Activated CD4-positive, alpha-beta T cell treated with anti-CD3 and anti-CD28 coated beads, Interleukin-2, amount 10 ng/mL, durations not matched to agents 24 days and 14 days (primary cell): ENCODE results near the gene GOT1. TPM values are rescaled to one million over a fixed set of nuclear protein-coding genes. Genes with fewer than 3 reads are reported as not detected.

Source experiments
- DNase-seq: peaks from one replicate; pipeline ENCODE4 v3.0.0; 2022
- H3K27ac Mint-ChIP-seq: one replicate; pipeline ENCODE4 v1.8.0; 2022; ENCODE audit warnings: mild to moderate bottlenecking, mixed read lengths
- H3K27me3 Mint-ChIP-seq: one replicate; pipeline ENCODE4 v1.8.0; 2022; ENCODE audit warnings: mixed read lengths
- H3K36me3 Mint-ChIP-seq: one replicate; pipeline ENCODE4 v1.8.0; 2022; ENCODE audit warnings: low read depth, mild to moderate bottlenecking, mixed read lengths
- H3K4me1 Mint-ChIP-seq: one replicate; pipeline ENCODE4 v1.8.0; 2021; ENCODE audit warnings: mixed read lengths
- H3K4me3 Mint-ChIP-seq: one replicate; pipeline ENCODE4 v1.8.0; 2022; ENCODE audit warnings: mild to moderate bottlenecking, moderate library complexity, mixed read lengths
- H3K9me3 Mint-ChIP-seq: one replicate; pipeline ENCODE4 v1.8.0; 2021; ENCODE audit warnings: mixed read lengths
- intact Hi-C: fragments of 100-400 bp; cut with micrococcal nuclease; formaldehyde crosslinking; loops from one replicate; pipeline ENCODE4 v1.15.1; 2023
- total RNA-seq: library from RNA; stranded (reverse); gene quantifications from 2 replicates; pipeline ENCODE4 v1.2.3, GENCODE V29; 2022

GOT1 gene
- total RNA-seq, 1 donor from 2014 or later = 37.2 TPM

DNA sequence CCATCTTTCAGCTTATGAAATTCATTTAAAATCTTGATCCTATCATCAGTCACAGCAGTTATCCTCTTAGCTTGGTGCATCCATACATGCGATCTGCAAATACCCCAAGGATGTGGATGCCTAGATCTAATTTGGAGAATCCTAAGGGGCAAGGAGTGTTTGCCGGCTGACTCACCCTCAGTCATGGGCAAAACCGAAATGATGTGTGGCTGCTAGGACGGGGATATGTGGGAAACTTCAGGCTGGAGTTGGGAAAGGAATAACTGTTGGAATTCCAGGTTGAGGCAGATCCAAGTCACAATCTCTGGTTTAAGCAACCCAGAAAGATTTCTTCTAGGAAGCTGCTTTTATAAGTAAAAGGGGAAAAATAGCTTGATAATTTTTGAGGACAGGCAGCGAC, 19.7 kb upstream of the GOT1 start:
- Mint-ChIP-seq H3K36me3 (no peaks in the 10 kb centered on the region), H3K9me3 (no peaks in the 10 kb centered on the region), H3K4me1 (no peaks in the 10 kb centered on the region), H3K27me3 (peaks cover 48% of the 10 kb centered on the region), H3K27ac (no peak overlapping the region), H3K4me3 (no peak overlapping the region)
- DNase-seq = no peak
- intact Hi-C loops = no loop called here

GRCh38 chr10:99449023-99449422, 18.6 kb upstream of the GOT1 start:
- Mint-ChIP-seq H3K4me3 (no peak overlapping the region), H3K9me3 (no peaks in the 10 kb centered on the region), H3K4me1 (no peaks in the 10 kb centered on the region), H3K27ac (no peak overlapping the region), H3K27me3 (peaks cover 43% of the 10 kb centered on the region), H3K36me3 (no peaks in the 10 kb centered on the region)
- intact Hi-C loops = no loop called here
- DNase-seq = no peak

GRCh38 chr10:99444383-99445045, 14.1 kb upstream of the GOT1 start:
- peaks cover 20% of the 10 kb centered on the region for H3K27me3 Mint-ChIP-seq
- no peak overlapping the region for H3K4me3 Mint-ChIP-seq
- H3K27ac Mint-ChIP-seq = no peak overlapping the region
- no peak for DNase-seq
- H3K9me3 Mint-ChIP-seq = no peaks in the 10 kb centered on the region
- intact Hi-C loops = no loop called here
- no peaks in the 10 kb centered on the region for H3K4me1 Mint-ChIP-seq
- H3K36me3 Mint-ChIP-seq = no peaks in the 10 kb centered on the region

DNA sequence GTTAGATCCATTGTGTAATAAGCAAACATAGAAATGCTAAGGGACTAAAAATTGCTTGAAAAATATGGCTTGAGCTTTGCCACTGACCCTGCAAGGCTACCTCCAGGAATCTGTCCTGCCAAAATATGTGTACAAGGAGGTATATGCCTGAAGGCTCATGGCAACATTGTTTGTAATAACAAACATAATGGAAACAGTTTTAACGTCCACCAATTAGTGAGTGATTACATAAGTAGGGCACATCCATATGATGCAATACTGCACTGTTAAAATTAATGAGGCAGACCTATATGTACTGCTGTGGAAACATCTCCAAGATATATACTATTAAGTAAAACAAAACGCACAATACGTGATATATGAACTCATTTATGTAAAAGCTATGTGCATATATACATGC, 13.1 kb upstream of the GOT1 start:
- H3K36me3 Mint-ChIP-seq = no peaks in the 10 kb centered on the region
- H3K27me3 Mint-ChIP-seq = peaks cover 14% of the 10 kb centered on the region
- intact Hi-C loops = no loop called here
- H3K9me3 Mint-ChIP-seq = no peaks in the 10 kb centered on the region
- no peak for DNase-seq
- no peaks in the 10 kb centered on the region for H3K4me1 Mint-ChIP-seq
- H3K4me3 Mint-ChIP-seq = no peak overlapping the region
- H3K27ac Mint-ChIP-seq = no peak overlapping the region

- Mint-ChIP-seq H3K4me1 (no peaks in the 10 kb centered on the region), H3K27me3 (peaks cover 11% of the 10 kb centered on the region), H3K36me3 (no peaks in the 10 kb centered on the region), H3K9me3 (no peaks in the 10 kb centered on the region), H3K27ac (no peak overlapping the region), H3K4me3 (no peak overlapping the region)
- no peak for DNase-seq
- intact Hi-C loops = no loop called here
Observed at GRCh38 chr10:99442394-99442793, 12.0 kb upstream of the GOT1 start.

- Mint-ChIP-seq H3K27me3 (peaks cover 2% of the 10 kb centered on the region), H3K4me3 (no peak overlapping the region), H3K4me1 (peaks cover 5% of the 10 kb centered on the region), H3K36me3 (peaks cover 3% of the 10 kb centered on the region), H3K27ac (no peak overlapping the region), H3K9me3 (no peaks in the 10 kb centered on the region)
- no peak for DNase-seq
- intact Hi-C loops = loop anchor here (5.0 kb wide), 1 partner anchor 118 kb away; no protein-coding TSS in a partner anchor
Observed at GRCh38 chr10:99438890-99439289, 8.5 kb upstream of the GOT1 start.

GRCh38 chr10:99435986-99436638, 5.7 kb upstream of the GOT1 start:
- Mint-ChIP-seq H3K27me3 (no peaks in the 10 kb centered on the region), H3K9me3 (no peaks in the 10 kb centered on the region), H3K4me3 (no peak overlapping the region), H3K36me3 (peaks cover 5% of the 10 kb centered on the region), H3K27ac (no peak overlapping the region), H3K4me1 (peaks cover 18% of the 10 kb centered on the region)
- intact Hi-C loops = loop anchor here (1.0 to 5.0 kb wide), 4 partner anchors 44 to 275 kb away; no protein-coding TSS in a partner anchor
- DNase-seq = no peak

DNA sequence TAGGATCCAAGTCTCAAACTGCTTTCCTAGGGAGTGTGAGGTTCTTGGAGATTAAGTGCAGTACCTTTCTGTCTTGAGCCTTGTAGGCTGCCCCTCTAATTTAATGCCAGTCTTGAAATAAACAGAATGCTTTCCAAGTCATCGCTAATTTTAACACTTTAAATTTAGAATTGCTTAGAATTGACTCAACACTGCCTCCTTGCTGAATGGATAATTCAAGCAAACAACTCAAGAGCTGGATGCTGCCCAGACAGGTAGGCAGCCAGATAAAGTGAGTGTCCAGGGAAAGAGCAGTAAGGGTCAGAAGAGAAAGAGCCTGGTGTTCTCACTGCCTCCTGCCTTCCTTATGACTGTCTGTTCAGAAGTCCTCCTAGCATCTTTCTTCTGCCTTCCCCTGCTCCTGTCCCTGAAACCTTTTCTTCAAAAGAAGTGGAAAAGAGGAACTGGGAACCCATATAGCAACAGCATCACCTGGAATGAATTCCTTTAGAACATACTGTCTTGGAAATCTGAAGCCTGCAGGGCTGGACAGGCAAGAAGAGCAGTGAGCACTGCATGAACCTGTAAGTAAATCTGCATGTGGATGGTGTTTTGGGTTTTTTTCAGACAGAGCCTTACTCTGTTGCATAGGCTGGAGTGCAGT, 3.1 kb upstream of the GOT1 start:
- peak overlapping the region; percentile 8 for H3K27ac Mint-ChIP-seq
- peaks cover 5% of the 10 kb centered on the region for H3K36me3 Mint-ChIP-seq
- no peak overlapping the region for H3K4me3 Mint-ChIP-seq
- H3K27me3 Mint-ChIP-seq = no peaks in the 10 kb centered on the region
- peaks cover 30% of the 10 kb centered on the region for H3K4me1 Mint-ChIP-seq
- intact Hi-C loops = no loop called here
- DNase-seq = no peak
- H3K9me3 Mint-ChIP-seq = no peaks in the 10 kb centered on the region

DNA sequence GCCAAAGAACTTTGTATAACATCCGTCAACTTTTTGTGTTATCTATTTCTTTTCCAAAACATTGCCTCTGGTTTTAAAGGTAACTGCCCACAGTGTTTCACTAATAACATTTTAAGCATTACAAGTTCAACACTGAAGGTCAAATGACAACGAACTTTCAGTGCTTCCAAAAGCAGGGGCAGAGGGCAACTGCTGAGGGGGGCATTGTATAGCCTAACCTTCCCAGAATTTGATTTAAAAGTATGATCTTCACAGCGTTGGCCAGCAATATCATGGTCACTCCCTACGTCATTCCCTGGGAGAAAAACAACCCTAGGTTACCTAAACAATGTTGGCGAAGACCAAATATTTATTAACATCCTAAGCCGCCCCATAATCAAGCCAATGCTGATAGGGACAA, 2.5 kb upstream of the GOT1 start:
- peaks cover 30% of the 10 kb centered on the region for H3K4me1 Mint-ChIP-seq
- no peaks in the 10 kb centered on the region for H3K9me3 Mint-ChIP-seq
- H3K4me3 Mint-ChIP-seq = no peak overlapping the region
- intact Hi-C loops = no loop called here
- H3K27ac Mint-ChIP-seq = no peak overlapping the region
- H3K36me3 Mint-ChIP-seq = peaks cover 5% of the 10 kb centered on the region
- DNase-seq = no peak
- no peaks in the 10 kb centered on the region for H3K27me3 Mint-ChIP-seq

DNA sequence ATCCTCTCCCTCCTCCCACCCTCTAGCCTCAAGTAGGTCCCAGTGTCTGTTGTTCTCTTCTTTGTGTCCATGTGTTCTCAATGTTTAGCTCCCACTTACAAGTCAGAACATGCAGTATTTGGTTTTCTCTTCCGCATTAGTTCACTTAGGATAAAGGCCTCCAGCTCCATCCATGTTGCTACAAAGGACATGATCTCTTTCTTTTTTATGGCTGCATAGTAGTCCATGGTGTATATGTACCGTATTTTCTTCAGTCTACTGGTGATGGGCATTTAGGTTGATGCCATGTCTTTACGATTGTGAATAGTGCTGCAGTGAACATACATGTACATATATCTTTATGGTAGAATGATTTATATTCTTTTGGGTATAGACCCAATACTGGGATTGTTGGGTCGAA, 1.6 kb upstream of the GOT1 start:
- H3K27ac Mint-ChIP-seq = peak overlapping the region; percentile 76
- H3K4me1 Mint-ChIP-seq = peaks cover 32% of the 10 kb centered on the region
- peak overlapping the region; percentile 83 for H3K4me3 Mint-ChIP-seq
- H3K9me3 Mint-ChIP-seq = no peaks in the 10 kb centered on the region
- DNase-seq = no peak
- H3K27me3 Mint-ChIP-seq = no peaks in the 10 kb centered on the region
- intact Hi-C loops = no loop called here
- peaks cover 5% of the 10 kb centered on the region for H3K36me3 Mint-ChIP-seq

DNA sequence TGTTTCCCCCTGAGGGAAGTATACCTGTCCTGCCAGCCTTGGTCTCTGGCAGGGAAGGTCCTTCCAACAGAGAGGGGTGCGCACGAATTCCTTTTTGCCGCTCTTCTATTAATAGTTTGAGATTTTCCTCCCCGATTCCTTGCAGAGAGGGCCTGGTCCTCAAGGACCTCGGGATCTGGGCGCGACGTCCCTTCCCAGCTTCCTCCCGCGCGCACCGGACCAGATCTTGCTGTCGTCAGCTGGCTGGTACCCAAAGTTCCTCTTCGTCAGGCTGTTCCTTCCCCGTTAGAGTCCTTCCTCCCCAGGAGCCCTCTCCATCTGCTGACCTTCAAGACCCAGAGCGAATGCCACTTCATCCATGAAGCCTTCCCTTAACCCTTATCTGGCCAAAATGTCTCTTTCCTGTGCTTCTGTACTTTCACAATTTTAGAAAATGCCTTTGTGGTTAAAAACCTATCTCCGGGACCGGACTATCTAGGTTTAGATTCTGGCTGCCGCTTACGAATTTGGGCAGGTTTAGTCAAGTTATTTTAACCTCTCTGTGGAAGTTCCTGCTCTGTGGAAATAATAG, 851 bp upstream of the GOT1 start:
- no peaks in the 10 kb centered on the region for H3K27me3 Mint-ChIP-seq
- no peaks in the 10 kb centered on the region for H3K9me3 Mint-ChIP-seq
- peak; percentile 71 for DNase-seq
- peaks cover 5% of the 10 kb centered on the region for H3K36me3 Mint-ChIP-seq
- peak overlapping the region; percentile 99 for H3K4me3 Mint-ChIP-seq
- intact Hi-C loops = loop anchor here (2.0 kb wide), 1 partner anchor 38 kb away; no protein-coding TSS in a partner anchor
- peaks cover 32% of the 10 kb centered on the region for H3K4me1 Mint-ChIP-seq
- peak overlapping the region; percentile 98 for H3K27ac Mint-ChIP-seq

DNA sequence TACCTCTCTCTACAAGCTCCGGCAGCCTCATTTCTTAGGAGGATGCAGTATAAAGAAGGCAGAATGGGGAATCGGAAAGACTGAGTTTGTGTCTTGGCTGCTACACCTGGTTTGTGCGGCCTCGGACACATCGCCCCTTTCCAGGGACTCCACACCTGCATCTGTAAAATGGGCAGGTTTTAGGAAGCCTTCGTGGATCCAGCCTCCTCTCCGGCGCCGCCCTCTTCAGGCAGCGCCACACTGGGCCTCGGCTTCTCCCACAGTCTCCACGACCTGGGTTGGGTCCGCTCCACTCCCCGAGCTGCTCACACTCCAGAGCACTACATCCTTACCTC, 341 bp downstream of the GOT1 start:
- Mint-ChIP-seq H3K4me3 (peak overlapping the region; percentile 99), H3K36me3 (peaks cover 4% of the 10 kb centered on the region), H3K27ac (peak overlapping the region; percentile 98), H3K27me3 (no peaks in the 10 kb centered on the region), H3K9me3 (no peaks in the 10 kb centered on the region), H3K4me1 (peaks cover 29% of the 10 kb centered on the region)
- intact Hi-C loops = loop anchor here (1.0 to 2.0 kb wide), 3 partner anchors 37 to 302 kb away; partner anchors contain the start of genes COX15, CUTC and SLC25A28
- DNase-seq = no peak

DNA sequence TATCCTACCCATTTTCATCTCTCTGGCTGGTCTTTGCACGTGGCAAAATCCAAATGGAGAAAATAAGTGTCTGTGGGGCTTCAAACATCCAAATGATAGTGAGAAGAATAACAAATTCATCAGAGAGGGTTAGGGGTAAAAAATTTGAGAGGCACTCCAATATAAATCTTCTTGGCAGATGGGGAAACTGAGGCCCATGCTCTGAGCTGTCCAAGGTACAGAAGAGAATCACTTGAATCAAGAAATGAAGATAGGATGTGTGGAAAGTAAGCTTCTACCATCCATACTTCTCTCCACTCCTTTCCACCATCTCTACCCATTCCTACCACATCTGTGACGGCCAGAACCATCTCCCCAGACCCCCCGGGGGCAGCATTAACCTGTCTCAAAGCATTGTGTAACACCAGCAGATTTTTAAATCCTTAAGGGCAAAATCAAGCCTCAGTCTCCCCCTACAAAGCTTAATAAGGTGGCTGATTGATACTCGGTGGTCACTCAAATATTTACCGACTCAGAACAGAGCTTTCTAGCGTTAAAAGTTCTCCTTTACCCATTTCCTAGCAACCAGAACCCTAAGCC, 818 bp downstream of the GOT1 start:
- Mint-ChIP-seq H3K36me3 (peaks cover 8% of the 10 kb centered on the region), H3K4me1 (peaks cover 29% of the 10 kb centered on the region), H3K27me3 (no peaks in the 10 kb centered on the region), H3K27ac (peak overlapping the region; percentile 98), H3K4me3 (peak overlapping the region; percentile 99), H3K9me3 (no peaks in the 10 kb centered on the region)
- DNase-seq = no peak
- intact Hi-C loops = loop anchor here (1.0 to 2.0 kb wide), 3 partner anchors 37 to 303 kb away; partner anchors contain the start of genes COX15, CUTC and SLC25A28
